ENCODE measurements around the gene PTTG1IP. TPM values are rescaled to one million over a fixed set of nuclear protein-coding genes. Genes with fewer than 3 reads are reported as not detected.
"Not testable (repeated sequence)": the region's sequence is repeated elsewhere in the genome, so short reads cannot be mapped to it uniquely, and the experiment has no call there.

Gene PTTG1IP
- total RNA-seq, 1 donor from 2014 or later: 107 TPM

- no peak for FAIRE-seq
- Histone ChIP-seq H3K36me3 (ENCODE audit: control insufficient read depth, insufficient read depth, low read length) (no peaks in the 10 kb centered on the region), H3K4me3 (ENCODE audit: low read depth, low read length) (no peak overlapping the region), H3K27me3 (ENCODE audit: control insufficient read depth, insufficient read depth, low read length) (no peaks in the 10 kb centered on the region)
- no peak for TF ChIP-seq CTCF (IDR thresholded peaks at IDR 0.05; ENCODE audit: insufficient read depth, low read length, severe bottlenecking)
- DNase-seq (ENCODE audit: low read depth): no peak
Measured at GRCh38 chr21:44914176-44914874, 40.8 kb upstream of the PTTG1IP start.

- DNase-seq (ENCODE audit: low read depth): no peak
- H3K36me3 ChIP-seq (ENCODE audit: control insufficient read depth, insufficient read depth, low read length): no peaks in the 10 kb centered on the region
- no peak for TF ChIP-seq CTCF (IDR thresholded peaks at IDR 0.05; ENCODE audit: insufficient read depth, low read length, severe bottlenecking)
- peaks cover 2% of the 10 kb centered on the region for H3K27me3 ChIP-seq (ENCODE audit: control insufficient read depth, insufficient read depth, low read length)
- FAIRE-seq: no peak
- H3K4me3 ChIP-seq (ENCODE audit: low read depth, low read length): no peak overlapping the region
Measured at GRCh38 chr21:44913425-44914175, 40.1 kb upstream of the PTTG1IP start.

GRCh38 chr21:44912506-44913412 is 39.3 kb upstream of the PTTG1IP start:
- not testable (repeated sequence) for H3K36me3 ChIP-seq (ENCODE audit: control insufficient read depth, insufficient read depth, low read length); H3K27me3 ChIP-seq (ENCODE audit: control insufficient read depth, insufficient read depth, low read length); DNase-seq (ENCODE audit: low read depth); H3K4me3 ChIP-seq (ENCODE audit: low read depth, low read length); FAIRE-seq

- Histone ChIP-seq H3K27me3 (ENCODE audit: control insufficient read depth, insufficient read depth, low read length) (peaks cover 3% of the 10 kb centered on the region), H3K36me3 (ENCODE audit: control insufficient read depth, insufficient read depth, low read length) (no peaks in the 10 kb centered on the region), H3K4me3 (ENCODE audit: low read depth, low read length) (no peak overlapping the region)
- no peak for TF ChIP-seq CTCF (IDR thresholded peaks at IDR 0.05; ENCODE audit: insufficient read depth, low read length, severe bottlenecking)
- DNase-seq (ENCODE audit: low read depth): no peak
- no peak for FAIRE-seq
Measured at GRCh38 chr21:44912158-44912473, 38.6 kb upstream of the PTTG1IP start.

GRCh38 chr21:44911384-44912157 is 38.1 kb upstream of the PTTG1IP start:
- Histone ChIP-seq H3K36me3 (ENCODE audit: control insufficient read depth, insufficient read depth, low read length) (no peaks in the 10 kb centered on the region), H3K4me3 (ENCODE audit: low read depth, low read length) (no peak overlapping the region), H3K27me3 (ENCODE audit: control insufficient read depth, insufficient read depth, low read length) (peaks cover 3% of the 10 kb centered on the region)
- no peak for FAIRE-seq
- DNase-seq (ENCODE audit: low read depth): peak; percentile 32
- peak; percentile 67 for TF ChIP-seq CTCF (IDR thresholded peaks at IDR 0.05; ENCODE audit: insufficient read depth, low read length, severe bottlenecking)
